Neutrophil (primary cell): ENCODE results near the gene ATP2C2.

Experiments used
- H3K27ac ChIP-seq: fragments of 200-600 bp; sonication (generic); 2 replicates; pipeline ENCODE4 v1.5.1; 2016; ENCODE audit warnings: mild to moderate bottlenecking, moderate library complexity
- H3K27me3 ChIP-seq: fragments of 200-600 bp; sonication (generic); 2 replicates; pipeline ENCODE4 v1.6.0; 2016; ENCODE audit warnings: mild to moderate bottlenecking
- H3K36me3 ChIP-seq: fragments of 200-600 bp; sonication (generic); 2 replicates; pipeline ENCODE4 v1.5.1; 2017
- H3K4me1 ChIP-seq, 2 experiments: fragments of 200-600 bp in 1 of 2; sonication (generic) in 1 of 2; 1 replicate in 1 of 2; 2 replicates in 1 of 2; pipeline versions ENCODE4 v1.5.1 to v1.6.1; 2013 to 2016; ENCODE audit warnings: low read depth in 1 of 2, low read length in 1 of 2, mild to moderate bottlenecking in 1 of 2, moderate library complexity in 1 of 2; ENCODE audit not compliant: control insufficient read depth in 1 of 2, insufficient read depth in 1 of 2
- H3K4me3 ChIP-seq, 2 experiments: fragments of 200-600 bp in 1 of 2; sonication (generic) in 1 of 2; 1 replicate in 1 of 2; 2 replicates in 1 of 2; pipeline ENCODE4 v1.5.1; 2013 to 2016; ENCODE audit warnings: low read depth in 1 of 2, low read length in 1 of 2, mild to moderate bottlenecking in 1 of 2, moderate library complexity in 1 of 2
- H3K9me3 ChIP-seq: fragments of 200-600 bp; sonication (generic); 2 replicates; pipeline ENCODE4 v1.5.1; 2016
- TF ChIP-seq, protein P1 (sequence below): fragments of 200-600 bp; sonication (generic); IDR thresholded peaks from 2 replicates; pipeline ENCODE4 v1.5.1; 2016; ENCODE audit warnings: antibody characterized with exemption

The ATP2C2 gene

DNA sequence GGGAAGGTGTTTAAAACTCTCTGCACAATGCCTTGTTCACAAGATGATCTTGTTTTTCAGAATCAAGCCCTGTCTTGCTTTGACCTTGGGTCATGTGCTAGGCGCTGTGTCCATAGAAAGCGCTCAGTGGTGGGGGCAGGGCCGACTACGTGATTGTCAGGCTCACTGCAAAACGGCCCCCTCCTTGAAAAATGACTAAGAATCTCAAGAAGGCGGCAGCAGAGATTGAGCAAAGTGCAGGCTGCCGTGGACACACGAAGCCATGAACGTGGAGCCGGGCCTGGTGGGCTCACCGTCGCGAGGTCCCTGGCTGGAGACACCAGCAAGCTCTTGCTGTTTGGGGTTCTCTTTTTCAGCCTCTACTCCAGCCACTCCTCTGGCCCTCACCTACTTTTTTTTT is 10.2 kb downstream of the ATP2C2 start:
- Histone ChIP-seq H3K9me3 (no peaks in the 10 kb centered on the region), H3K27me3 (no peaks in the 10 kb centered on the region), H3K27ac (no peak overlapping the region), H3K4me1 (peaks cover 26 to 35% of the 10 kb centered on the region in 2 experiments), H3K4me3 (no peak overlapping the region), H3K36me3 (no peaks in the 10 kb centered on the region)
- TF ChIP-seq, protein P1, sequence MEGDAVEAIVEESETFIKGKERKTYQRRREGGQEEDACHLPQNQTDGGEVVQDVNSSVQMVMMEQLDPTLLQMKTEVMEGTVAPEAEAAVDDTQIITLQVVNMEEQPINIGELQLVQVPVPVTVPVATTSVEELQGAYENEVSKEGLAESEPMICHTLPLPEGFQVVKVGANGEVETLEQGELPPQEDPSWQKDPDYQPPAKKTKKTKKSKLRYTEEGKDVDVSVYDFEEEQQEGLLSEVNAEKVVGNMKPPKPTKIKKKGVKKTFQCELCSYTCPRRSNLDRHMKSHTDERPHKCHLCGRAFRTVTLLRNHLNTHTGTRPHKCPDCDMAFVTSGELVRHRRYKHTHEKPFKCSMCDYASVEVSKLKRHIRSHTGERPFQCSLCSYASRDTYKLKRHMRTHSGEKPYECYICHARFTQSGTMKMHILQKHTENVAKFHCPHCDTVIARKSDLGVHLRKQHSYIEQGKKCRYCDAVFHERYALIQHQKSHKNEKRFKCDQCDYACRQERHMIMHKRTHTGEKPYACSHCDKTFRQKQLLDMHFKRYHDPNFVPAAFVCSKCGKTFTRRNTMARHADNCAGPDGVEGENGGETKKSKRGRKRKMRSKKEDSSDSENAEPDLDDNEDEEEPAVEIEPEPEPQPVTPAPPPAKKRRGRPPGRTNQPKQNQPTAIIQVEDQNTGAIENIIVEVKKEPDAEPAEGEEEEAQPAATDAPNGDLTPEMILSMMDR = no peak

DNA sequence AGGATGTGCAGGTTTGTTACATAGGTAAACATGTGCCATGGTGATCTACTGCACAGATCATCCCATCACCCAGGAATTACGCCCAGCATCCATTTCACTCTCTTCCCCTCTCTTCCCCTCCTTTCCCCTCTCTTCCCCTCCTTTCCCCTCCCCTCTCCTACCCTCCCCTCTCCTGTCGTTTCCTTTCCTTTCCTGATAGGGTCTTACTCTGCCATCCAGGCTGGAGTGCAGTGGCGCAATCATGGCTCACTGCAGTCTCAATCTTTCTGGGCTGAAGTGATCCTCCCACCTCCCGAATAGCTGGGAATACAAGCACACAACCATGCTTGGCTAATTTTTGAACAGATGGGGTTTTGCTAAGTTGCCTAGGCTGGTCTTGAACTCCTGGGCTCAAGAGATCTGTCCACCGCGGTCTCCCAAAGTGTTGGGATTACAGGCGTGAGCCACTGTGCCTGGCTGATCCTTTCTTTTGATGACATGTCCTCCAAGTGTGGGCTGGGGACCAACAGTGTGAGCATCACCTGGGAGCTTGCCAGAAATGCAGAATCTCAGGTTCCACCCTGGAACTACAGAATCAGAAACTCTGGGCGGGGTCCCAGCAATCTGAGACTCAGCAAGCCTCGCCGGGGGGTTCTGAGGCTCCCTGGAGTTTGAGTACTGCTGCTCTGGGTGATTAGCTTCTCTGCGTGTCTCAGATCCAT is 10.8 kb downstream of the ATP2C2 start:
- TF ChIP-seq, protein P1 = no peak
- H3K27me3 ChIP-seq = no peaks in the 10 kb centered on the region
- no peak overlapping the region for H3K4me3 ChIP-seq
- H3K4me1 ChIP-seq = peaks cover 20 to 30% of the 10 kb centered on the region in 2 experiments
- H3K9me3 ChIP-seq = no peaks in the 10 kb centered on the region
- H3K36me3 ChIP-seq = no peaks in the 10 kb centered on the region
- no peak overlapping the region for H3K27ac ChIP-seq

DNA sequence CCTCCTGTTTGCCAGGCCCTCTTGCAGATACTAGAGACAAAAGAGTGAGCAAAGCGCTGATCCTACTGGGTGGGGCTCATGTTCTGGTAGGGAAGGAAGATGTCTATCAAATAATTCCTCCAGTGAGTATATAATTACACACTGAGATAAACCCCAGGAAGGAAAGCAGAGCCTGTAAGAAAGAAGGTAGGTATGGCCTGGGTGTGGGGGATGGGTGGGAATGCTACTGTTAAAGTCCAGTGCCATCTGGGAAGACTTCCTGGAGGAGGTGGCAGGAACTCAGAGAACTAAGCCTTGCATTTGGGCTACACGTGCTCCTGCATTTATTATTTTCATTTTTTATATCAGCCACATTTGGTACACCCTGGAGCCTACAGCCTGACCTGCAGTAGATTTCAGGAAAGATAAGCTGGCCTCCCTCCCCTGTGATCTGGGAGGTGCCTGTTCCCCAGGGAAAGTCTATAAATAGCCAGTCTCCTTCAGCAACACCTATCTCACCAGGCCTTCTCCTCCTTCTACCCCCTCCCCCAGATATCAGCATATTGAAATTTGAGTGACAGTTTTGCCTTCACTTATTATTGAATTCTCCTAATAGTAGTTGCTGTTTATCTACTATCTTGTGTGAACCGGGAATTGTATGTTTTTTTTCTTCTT is 11.5 kb downstream of the ATP2C2 start:
- Histone ChIP-seq H3K27me3 (no peaks in the 10 kb centered on the region), H3K4me1 (peaks cover 18 to 24% of the 10 kb centered on the region in 2 experiments), H3K27ac (no peak overlapping the region), H3K9me3 (no peaks in the 10 kb centered on the region), H3K4me3 (no peak overlapping the region), H3K36me3 (no peaks in the 10 kb centered on the region)
- TF ChIP-seq, protein P1 = no peak

DNA sequence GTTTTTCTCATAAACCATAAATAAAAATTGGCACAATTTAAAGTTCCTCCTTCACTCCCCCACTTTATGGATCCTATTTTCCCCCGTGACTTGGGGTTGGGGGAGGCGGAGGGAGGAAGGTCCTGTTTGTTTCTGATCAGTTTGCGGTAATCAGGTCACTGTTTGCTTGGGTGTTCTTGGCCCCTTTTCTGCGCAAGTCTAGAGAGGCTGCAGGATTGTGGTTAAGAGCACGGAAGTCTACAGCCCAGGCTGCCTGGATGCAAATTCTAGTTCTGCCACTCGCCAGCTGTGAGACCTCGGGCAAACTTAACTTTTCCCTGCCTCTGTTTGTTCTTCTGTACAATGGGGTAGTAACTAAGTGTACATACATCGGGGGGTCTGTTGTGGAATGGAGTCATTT is 12.1 kb downstream of the ATP2C2 start:
- Histone ChIP-seq H3K27ac (no peak overlapping the region), H3K36me3 (no peaks in the 10 kb centered on the region), H3K4me1 (peaks cover 18 to 23% of the 10 kb centered on the region in 2 experiments), H3K27me3 (no peaks in the 10 kb centered on the region), H3K4me3 (no peak overlapping the region), H3K9me3 (no peaks in the 10 kb centered on the region)
- TF ChIP-seq, protein P1 = no peak

DNA sequence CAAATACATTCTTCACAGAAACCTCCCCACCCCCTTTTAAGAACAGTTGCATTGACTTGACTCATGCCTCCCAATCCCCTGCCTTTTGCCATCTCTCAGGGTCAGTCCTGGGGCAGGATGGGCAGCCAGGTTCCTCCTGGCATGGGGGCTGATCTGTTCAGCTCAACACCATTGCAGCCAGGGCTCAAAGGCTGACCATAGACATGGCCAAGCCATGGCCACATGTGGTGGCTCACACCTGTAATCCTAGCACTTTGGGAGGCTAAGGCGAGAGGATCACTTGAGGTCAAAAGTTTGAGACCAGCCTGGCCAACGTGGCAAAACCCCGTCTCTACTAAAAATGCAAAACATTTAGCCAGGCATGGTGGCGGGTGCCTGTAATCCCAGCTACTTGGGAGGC is 14.1 kb downstream of the ATP2C2 start:
- Histone ChIP-seq H3K4me3 (no peak overlapping the region), H3K27me3 (no peaks in the 10 kb centered on the region), H3K9me3 (no peaks in the 10 kb centered on the region), H3K4me1 (peaks cover 11 to 14% of the 10 kb centered on the region in 2 experiments), H3K27ac (no peak overlapping the region), H3K36me3 (no peaks in the 10 kb centered on the region)
- TF ChIP-seq, protein P1 = no peak
